Activated naive CD8-positive, alpha-beta T cell (primary cell): ENCODE data around the gene CSTPP1.
"Not testable (repeated sequence)": the region's sequence is repeated elsewhere in the genome, so short reads cannot be mapped to it uniquely, and the experiment has no call there.

Experiments
- H3K27ac Mint-ChIP-seq: one replicate; pipeline ENCODE4 v1.8.0; 2021; ENCODE audit warnings: mixed read lengths
- H3K27me3 Mint-ChIP-seq: one replicate; pipeline ENCODE4 v1.8.0; 2021; ENCODE audit warnings: mixed read lengths
- H3K36me3 Mint-ChIP-seq: one replicate; pipeline ENCODE4 v1.8.0; 2021; ENCODE audit warnings: mixed read lengths
- H3K4me1 Mint-ChIP-seq: one replicate; pipeline ENCODE4 v1.8.0; 2021; ENCODE audit warnings: low read depth, mixed read lengths
- H3K4me3 Mint-ChIP-seq: one replicate; pipeline ENCODE4 v1.8.0; 2021; ENCODE audit warnings: mild to moderate bottlenecking, mixed read lengths
- H3K9me3 Mint-ChIP-seq: one replicate; pipeline ENCODE4 v1.8.0; 2021; ENCODE audit warnings: low read depth, mixed read lengths

The CSTPP1 gene

DNA sequence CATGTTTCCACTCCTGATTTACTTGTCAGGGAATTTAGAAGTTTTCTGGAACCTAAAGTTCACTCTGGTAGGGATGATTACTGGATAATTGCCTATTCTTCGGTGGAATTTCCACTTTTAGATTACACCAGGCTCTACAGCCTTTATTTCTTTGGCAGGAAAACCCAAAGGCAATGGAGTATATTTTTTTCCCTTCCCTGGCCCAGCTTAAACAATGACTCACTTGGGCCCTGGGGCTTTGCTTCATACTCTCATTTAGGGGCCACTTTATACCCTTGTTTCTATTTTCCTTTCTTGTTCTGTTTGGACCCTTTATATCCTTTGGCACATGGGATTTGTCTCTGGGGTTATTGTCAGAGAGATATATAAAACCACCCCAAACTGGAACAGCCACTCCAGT lies 114.7 kb downstream of the CSTPP1 start:
- Mint-ChIP-seq H3K27me3 (no peaks in the 10 kb centered on the region), H3K4me1 (no peaks in the 10 kb centered on the region), H3K4me3 (no peak overlapping the region), H3K36me3 (peaks cover 26% of the 10 kb centered on the region), H3K9me3 (no peaks in the 10 kb centered on the region), H3K27ac (no peak overlapping the region)

DNA sequence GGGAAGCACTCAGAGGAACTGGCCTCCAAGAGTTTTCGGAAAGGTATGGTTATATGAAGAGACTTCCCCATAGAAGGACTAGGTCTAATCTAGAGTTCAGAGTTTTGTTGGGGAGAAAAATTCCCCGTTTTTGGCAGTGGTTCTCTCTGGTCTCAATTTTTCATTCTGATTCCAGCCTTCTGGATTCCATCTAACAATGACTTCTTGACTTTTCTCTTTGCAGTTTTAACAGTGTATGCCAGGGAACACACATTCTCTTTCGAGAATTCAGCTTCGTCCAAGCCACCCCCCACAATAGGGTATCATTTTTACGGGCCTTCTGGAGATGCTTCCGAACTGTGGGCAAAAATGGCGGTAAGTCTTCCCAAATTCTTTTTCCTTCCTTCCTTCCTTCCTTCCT lies 115.6 kb downstream of the CSTPP1 start:
- Mint-ChIP-seq H3K4me3 (no peak overlapping the region), H3K9me3 (no peaks in the 10 kb centered on the region), H3K4me1 (no peaks in the 10 kb centered on the region), H3K27me3 (no peaks in the 10 kb centered on the region), H3K36me3 (peaks cover 30% of the 10 kb centered on the region), H3K27ac (no peak overlapping the region)

DNA sequence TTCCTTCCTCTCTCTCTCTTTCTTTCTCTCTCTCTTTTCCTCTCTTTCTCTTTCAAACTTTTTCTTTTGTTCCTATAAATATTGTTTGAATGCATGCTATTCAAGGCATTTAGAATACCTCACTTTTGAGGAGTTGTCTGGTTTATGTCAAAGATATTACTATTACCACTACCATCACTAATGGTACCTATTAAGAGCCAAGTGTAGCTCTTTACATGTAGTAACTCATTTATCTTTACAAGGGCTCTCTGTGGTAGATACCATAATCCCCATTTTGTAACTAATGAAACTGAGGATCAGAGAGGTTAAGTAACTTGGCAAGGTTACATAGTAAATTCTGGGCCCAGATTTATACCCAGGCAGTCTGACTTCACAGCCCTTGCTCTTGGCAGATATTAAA lies 116.0 kb downstream of the CSTPP1 start:
- no peak overlapping the region for H3K27ac Mint-ChIP-seq
- no peaks in the 10 kb centered on the region for H3K9me3 Mint-ChIP-seq
- peaks cover 33% of the 10 kb centered on the region for H3K36me3 Mint-ChIP-seq
- H3K4me1 Mint-ChIP-seq = no peaks in the 10 kb centered on the region
- H3K4me3 Mint-ChIP-seq = no peak overlapping the region
- H3K27me3 Mint-ChIP-seq = no peaks in the 10 kb centered on the region

DNA sequence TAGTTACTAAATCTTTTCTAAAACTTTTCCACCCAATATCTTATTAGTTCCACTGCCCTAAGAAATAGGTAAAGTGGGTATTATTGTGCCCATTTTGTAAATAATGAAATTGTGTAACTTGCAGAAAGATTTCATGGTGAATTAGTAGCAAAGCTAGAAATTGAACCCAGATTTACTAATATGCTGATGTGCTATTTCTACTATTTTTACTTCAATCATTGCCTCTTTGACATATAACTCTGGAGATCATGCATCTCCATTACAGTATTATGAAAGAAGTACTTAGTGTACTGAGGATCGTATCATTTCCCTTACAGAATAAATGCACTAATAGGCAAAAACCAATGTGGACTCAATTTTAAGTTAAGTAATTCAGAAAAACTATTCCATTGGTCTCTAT lies 119.0 kb downstream of the CSTPP1 start:
- H3K4me1 Mint-ChIP-seq = no peaks in the 10 kb centered on the region
- H3K27me3 Mint-ChIP-seq = no peaks in the 10 kb centered on the region
- peaks cover 37% of the 10 kb centered on the region for H3K36me3 Mint-ChIP-seq
- H3K4me3 Mint-ChIP-seq = no peak overlapping the region
- H3K27ac Mint-ChIP-seq = no peak overlapping the region
- no peaks in the 10 kb centered on the region for H3K9me3 Mint-ChIP-seq

DNA sequence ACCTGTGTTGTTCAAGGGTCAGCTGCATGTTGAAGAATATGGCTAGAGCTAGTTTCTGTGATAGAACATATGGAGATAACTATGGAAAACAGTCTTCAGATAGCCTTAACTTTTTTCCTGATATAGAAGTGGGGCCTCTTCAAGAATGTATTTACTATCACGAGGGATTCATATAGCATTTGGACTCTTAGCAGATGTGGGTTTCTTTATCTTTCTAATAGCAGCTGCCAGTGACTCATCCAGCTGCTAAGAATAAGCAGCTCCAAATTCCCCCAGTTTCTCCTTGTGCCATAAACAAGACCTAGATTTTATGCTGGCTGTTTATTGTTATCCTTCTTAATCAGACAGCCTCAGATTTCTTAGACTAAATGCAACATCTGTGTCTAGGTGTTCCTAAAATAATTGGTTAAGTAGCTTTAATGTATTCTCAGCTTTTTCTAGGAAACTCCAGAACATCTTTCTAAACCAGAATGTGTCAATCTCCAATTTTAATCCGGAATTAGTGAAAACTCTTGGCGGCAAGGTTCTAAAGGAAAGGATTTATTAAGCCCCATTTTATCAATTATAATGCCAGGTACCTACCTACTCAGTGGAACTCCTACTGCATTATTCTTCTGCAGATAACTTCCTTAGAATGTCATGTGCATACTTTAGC lies 119.8 kb downstream of the CSTPP1 start:
- peaks cover 35% of the 10 kb centered on the region for H3K36me3 Mint-ChIP-seq

DNA sequence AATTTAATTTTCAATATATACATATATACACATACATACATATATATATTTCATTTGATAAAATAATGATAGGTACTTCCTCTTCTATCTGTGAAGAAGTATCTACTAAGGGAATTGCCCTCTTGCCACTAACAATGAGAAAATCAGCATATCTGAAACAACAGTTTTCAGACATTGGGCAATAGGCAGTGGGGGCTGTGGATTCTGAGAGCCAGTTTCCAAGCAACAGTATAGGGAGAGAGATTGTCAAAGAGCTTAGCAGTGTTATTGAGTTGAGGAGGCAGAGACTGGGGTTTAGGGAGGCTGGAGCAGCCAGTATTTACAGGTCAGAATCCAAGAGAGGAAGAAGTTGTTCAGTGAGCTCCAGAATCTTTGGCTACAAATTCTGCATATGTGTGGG lies 120.8 kb downstream of the CSTPP1 start:
- Mint-ChIP-seq H3K9me3 (no peaks in the 10 kb centered on the region), H3K4me3 (no peak overlapping the region), H3K27ac (no peak overlapping the region), H3K36me3 (peaks cover 32% of the 10 kb centered on the region), H3K4me1 (no peaks in the 10 kb centered on the region), H3K27me3 (no peaks in the 10 kb centered on the region)

More for the DNA sequence above, 119.8 kb downstream of the CSTPP1 start:
- Mint-ChIP-seq H3K9me3 (no peaks in the 10 kb centered on the region), H3K4me1 (no peaks in the 10 kb centered on the region), H3K27me3 (no peaks in the 10 kb centered on the region), H3K27ac (no peak overlapping the region), H3K4me3 (no peak overlapping the region)

DNA sequence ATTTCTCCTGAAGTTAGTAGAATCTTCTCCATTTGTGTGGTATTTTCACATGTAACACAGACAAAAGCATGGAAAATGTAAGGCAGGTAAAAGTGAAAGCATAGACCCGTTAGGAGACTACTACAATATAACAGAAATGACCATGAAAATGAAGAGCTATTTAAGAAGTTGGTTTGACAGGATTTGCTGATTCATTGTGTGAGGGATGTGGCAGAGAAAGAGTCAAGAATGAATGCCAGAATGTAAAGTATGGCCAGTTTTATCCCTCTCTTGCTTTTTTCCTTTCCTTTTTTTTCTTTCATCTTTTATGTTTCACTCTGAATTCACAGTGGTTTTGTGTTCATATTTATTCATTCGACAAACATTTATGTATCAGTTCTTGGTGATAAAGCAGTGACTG lies 124.2 kb downstream of the CSTPP1 start:
- Mint-ChIP-seq H3K9me3 (peaks cover 3% of the 10 kb centered on the region), H3K4me1 (no peaks in the 10 kb centered on the region), H3K36me3 (peaks cover 23% of the 10 kb centered on the region), H3K4me3 (no peak overlapping the region), H3K27ac (no peak overlapping the region), H3K27me3 (no peaks in the 10 kb centered on the region)

DNA sequence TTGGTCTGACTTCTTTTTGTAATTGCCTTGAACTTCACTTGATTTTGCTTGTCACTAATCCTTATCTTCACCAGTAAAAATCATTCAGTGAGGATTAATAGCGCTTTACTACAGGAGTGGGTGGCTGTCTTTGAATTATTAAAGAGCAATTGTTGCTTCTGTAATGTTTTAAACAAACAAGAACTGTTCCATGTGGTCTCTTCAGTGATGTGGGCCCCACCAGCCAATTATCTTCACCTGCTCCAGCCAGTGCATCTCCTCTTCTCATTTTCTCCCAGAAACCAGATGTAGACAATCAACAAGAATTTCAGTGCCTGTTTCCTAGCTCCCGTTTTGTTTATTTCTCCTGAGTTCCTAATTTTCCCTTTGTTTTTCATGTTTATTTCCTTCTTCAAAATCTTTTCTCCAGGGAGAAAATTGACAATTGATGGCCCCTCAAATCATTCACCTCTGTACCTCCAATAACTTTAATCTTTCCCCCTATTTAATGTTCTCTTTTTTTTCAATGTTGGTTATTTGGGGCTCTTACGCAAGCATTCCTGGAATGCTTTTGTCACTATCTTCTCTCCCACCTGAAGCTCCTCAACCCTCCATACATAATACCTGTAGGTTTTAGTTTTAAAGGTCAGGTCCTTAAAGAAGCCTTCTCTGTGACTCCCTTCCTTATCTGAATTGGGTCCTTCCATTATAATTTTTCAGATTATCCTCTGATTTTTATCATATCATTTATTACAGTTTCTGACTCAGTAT lies 125.0 kb downstream of the CSTPP1 start:
- H3K9me3 Mint-ChIP-seq = peaks cover 3% of the 10 kb centered on the region
- H3K4me3 Mint-ChIP-seq = no peak overlapping the region
- no peaks in the 10 kb centered on the region for H3K4me1 Mint-ChIP-seq
- H3K36me3 Mint-ChIP-seq = peaks cover 18% of the 10 kb centered on the region
- H3K27ac Mint-ChIP-seq = no peak overlapping the region
- no peaks in the 10 kb centered on the region for H3K27me3 Mint-ChIP-seq

DNA sequence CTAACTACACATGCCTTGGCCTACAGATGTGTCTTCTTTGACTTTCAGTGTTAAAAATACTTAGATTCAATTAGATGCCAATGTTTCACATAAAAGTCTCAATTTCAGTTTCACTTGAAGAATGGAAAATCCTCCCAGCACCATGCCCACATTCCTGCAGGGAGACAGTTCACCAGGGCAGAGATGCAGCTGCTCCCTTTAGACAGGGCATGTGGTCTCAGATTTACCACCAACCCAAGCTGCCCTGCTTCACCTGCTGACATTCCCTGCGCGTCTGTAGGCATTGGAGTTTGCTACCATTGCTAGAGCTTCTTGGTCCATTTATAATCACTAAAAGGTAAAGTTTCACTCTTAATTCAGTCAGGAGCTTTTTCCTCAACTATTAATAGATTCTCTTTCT lies 126.2 kb downstream of the CSTPP1 start:
- Mint-ChIP-seq H3K9me3 (peaks cover 3% of the 10 kb centered on the region), H3K4me3 (no peak overlapping the region)

DNA sequence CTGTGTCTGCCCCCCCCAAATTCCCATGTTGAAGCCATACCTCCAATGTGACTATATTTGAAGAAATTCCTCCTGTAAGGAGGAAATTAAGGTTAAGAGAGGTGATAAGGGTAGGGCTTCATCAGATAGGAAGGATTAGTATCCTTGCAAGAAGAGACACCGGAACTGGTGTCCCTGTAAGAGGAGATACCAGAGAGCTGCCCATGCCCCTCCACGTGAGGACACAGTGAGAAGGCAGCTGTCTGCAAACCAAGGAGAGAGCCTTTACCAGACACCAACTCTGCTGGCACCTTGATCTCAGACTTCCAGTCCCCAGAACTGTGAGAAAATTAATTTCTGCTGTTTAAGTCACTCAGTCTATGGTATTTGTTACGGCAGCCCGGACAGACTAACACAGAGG lies 130.8 kb downstream of the CSTPP1 start:
- Mint-ChIP-seq H3K9me3 (peaks cover 3% of the 10 kb centered on the region), H3K27ac (no peak overlapping the region), H3K36me3 (peaks cover 12% of the 10 kb centered on the region), H3K4me3 (no peak overlapping the region), H3K27me3 (no peaks in the 10 kb centered on the region), H3K4me1 (no peaks in the 10 kb centered on the region)

More for the DNA sequence above, 126.2 kb downstream of the CSTPP1 start:
- Mint-ChIP-seq H3K36me3 (peaks cover 14% of the 10 kb centered on the region), H3K27me3 (no peaks in the 10 kb centered on the region), H3K4me1 (no peaks in the 10 kb centered on the region), H3K27ac (no peak overlapping the region)

DNA sequence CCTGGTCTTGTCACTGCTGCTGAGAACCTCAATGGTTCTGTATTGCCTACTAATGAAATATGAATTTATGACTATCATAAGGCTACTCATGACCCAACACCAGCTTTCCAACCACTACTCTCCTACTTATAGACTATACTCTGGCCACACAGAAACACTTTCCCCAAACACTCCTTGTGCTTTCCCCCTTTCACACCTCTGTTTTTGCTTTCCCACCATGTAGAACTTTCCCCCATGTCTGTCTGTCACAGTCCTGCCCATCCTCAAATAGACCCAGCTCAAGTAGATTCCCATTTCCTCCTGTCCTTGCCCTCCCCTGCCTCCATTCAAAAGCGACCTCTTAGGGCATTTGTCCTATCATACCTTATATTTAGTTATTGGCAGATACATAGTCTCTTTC lies 134.2 kb downstream of the CSTPP1 start:
- H3K36me3 Mint-ChIP-seq = peaks cover 4% of the 10 kb centered on the region

DNA sequence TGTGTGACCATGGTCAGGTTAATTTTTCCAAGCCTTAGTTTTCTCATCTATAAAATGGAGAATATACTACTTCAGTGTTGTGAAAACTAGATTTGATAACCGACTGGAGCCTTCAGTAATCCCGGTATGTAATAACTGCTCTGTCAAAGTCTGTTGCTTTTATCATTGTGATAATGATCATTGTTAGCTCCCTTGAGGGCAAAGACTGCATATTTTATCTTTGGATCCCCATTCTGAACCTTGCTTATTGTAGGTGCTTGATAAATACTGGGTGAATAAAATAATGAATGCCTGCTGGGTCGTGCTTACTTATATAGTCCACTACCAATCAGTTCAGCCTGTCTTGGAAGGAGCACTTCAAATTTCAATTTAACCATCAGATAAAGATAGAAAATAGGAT lies 134.8 kb downstream of the CSTPP1 start:
- Mint-ChIP-seq H3K4me3 (no peak overlapping the region), H3K36me3 (peaks cover 4% of the 10 kb centered on the region)

More for the DNA sequence above, 134.2 kb downstream of the CSTPP1 start:
- Mint-ChIP-seq H3K27me3 (no peaks in the 10 kb centered on the region), H3K4me3 (no peak overlapping the region), H3K9me3 (no peaks in the 10 kb centered on the region), H3K4me1 (no peaks in the 10 kb centered on the region), H3K27ac (no peak overlapping the region)

DNA sequence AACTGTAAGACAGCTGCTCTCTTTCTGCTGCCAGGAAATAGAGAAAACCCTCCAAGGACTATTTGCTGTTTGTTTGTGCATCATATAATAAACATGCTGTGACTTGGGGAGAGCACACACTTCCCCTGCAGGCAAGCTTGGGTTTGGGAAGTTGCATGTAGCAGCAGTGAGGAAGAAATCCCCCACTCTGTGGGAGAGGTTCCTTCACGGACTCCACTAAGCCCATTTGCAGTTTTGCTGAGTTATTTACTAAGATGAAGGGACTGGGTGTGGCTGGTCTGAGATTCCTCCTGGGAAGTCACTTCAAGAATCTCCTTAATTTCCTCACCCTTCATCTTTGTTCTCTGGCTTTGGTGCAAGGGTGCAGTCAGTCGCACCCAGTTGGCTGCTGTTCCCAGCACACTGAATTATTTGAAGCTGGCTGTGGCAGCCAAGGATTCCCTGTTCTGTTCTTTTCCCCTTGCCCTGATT lies 135.3 kb downstream of the CSTPP1 start:
- no peaks in the 10 kb centered on the region for H3K27me3 Mint-ChIP-seq
- no peak overlapping the region for H3K27ac Mint-ChIP-seq
- H3K36me3 Mint-ChIP-seq = peaks cover 4% of the 10 kb centered on the region
- H3K4me1 Mint-ChIP-seq = no peaks in the 10 kb centered on the region
- no peaks in the 10 kb centered on the region for H3K9me3 Mint-ChIP-seq
- H3K4me3 Mint-ChIP-seq = no peak overlapping the region

More for the DNA sequence above, 134.8 kb downstream of the CSTPP1 start:
- no peak overlapping the region for H3K27ac Mint-ChIP-seq
- H3K27me3 Mint-ChIP-seq = no peaks in the 10 kb centered on the region
- H3K9me3 Mint-ChIP-seq = no peaks in the 10 kb centered on the region
- no peaks in the 10 kb centered on the region for H3K4me1 Mint-ChIP-seq

DNA sequence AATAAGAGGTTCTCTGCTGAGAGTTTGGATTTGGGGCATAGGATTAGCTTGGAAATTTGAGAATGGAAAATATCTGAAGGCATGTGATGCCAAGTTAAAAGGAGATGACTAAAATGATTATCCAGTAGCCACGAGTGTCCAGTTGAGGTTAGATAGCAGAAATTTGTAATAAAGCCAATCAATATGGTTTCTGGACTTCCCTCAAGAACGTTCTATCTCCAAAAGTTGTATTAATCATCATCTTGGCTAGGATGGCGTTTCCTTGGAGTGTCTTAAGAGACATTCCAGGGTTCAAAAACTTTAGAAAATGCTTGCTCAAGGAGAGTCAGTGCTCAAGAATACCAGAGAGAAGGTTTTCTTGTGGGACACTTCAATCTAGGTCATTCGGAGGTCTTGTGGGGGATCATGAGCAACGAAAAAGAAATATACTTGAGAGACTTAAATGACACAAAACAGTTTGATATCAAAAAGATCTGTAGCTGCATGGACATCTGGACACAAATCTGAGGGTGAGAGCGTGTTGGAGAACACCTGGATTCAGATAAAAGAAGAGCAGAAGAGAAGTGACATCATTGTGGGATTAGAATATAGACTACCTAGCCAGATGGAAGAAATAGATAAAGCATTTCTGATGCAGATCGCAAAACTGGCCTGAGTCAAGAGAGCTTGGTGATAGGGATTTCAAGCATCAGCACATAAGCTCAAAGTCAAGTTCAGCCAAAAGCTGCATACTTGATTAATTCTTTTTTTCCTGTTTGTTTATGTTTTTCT lies 142.4 kb downstream of the CSTPP1 start:
- Mint-ChIP-seq H3K9me3 (no peaks in the 10 kb centered on the region), H3K4me3 (no peak overlapping the region), H3K27me3 (no peaks in the 10 kb centered on the region), H3K4me1 (no peaks in the 10 kb centered on the region), H3K27ac (no peak overlapping the region), H3K36me3 (no peaks in the 10 kb centered on the region)

DNA sequence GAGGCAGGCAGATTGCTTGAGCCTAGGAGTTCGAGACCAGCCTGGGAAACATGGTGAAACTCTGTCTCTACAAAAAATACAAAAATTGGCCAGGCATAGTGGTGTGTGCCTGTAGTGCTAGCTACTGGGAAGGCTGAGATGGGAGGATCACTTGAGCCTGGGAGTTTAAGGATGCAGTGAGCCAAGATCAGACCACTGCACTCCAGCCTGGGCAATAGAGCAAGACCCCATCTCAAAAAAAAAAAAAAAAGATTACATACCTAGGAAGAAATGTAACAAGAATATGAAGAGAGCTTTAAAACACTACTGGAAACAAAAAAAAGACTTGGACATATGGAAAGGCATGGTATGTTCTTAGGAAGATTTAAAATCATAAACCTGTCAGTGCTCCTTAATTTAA lies 144.2 kb downstream of the CSTPP1 start:
- H3K4me1 Mint-ChIP-seq, H3K27ac Mint-ChIP-seq: not testable (repeated sequence)

More for the DNA sequence above, 144.2 kb downstream of the CSTPP1 start:
- not testable (repeated sequence) for H3K36me3 Mint-ChIP-seq, H3K9me3 Mint-ChIP-seq, H3K27me3 Mint-ChIP-seq, H3K4me3 Mint-ChIP-seq
